H1 (cell line): ENCODE data around the gene CCDC8. TPM values are rescaled to one million over a fixed set of nuclear protein-coding genes. Genes with fewer than 3 reads are reported as not detected.

ENCODE experiments used
- CTCF ChIA-PET: fragments of 300-600 bp; sonication (Branson Sonifier 250); formaldehyde crosslinking; loops from one replicate; lab custom pipeline; 2021; ENCODE audit not compliant: partially characterized antibody; lab: Charles Lee
- POLR2A ChIA-PET: fragments of 300-600 bp; sonication (Branson Sonifier 250); formaldehyde crosslinking; loops from one replicate; lab custom pipeline; 2021; ENCODE audit warnings: inconsistent platforms; ENCODE audit not compliant: partially characterized antibody; lab: Charles Lee
- DNase-seq, 2 experiments: peaks; one replicate each; pipeline versions ENCODE4 v3.0.0 to v3.0.0-alpha.2; 2010 to 2022; ENCODE audit warnings: low spot score in 2 of 2, low read depth in 1 of 2, mixed read lengths in 1 of 2
- FAIRE-seq: peaks from 2 replicates; lab custom pipeline; 2011; peaks lifted over from hg19 to GRCh38; lab: Jason Lieb, UNC
- H2AFZ ChIP-seq: 2 replicates; pipeline ENCODE4 v1.8.1; 2012; ENCODE audit warnings: low read length, inconsistent platforms
- H2AK5ac ChIP-seq: 2 replicates; pipeline ENCODE4 v1.6.1; 2013; ENCODE audit warnings: low read depth, low read length
- H2BK120ac ChIP-seq: replicated peaks from 2 replicates; pipeline ENCODE3; 2013; ENCODE audit warnings: low read depth, low read length, inconsistent platforms
- H2BK12ac ChIP-seq: 2 replicates; pipeline ENCODE4 v1.6.1; 2013; ENCODE audit warnings: low read depth, low read length
- H2BK15ac ChIP-seq: 2 replicates; pipeline ENCODE4 v1.6.1; 2013; ENCODE audit warnings: low read length
- H2BK20ac ChIP-seq: 2 replicates; pipeline ENCODE4 v1.6.1; 2013; ENCODE audit warnings: low read length
- H2BK5ac ChIP-seq: 2 replicates; pipeline ENCODE4 v1.6.1; 2013; ENCODE audit warnings: low read depth, low read length
- H3K14ac ChIP-seq: 2 replicates; pipeline ENCODE4 v1.6.1; 2013; ENCODE audit warnings: inconsistent platforms; ENCODE audit not compliant: insufficient read length
- H3K18ac ChIP-seq: 2 replicates; pipeline ENCODE4 v1.6.1; 2013; ENCODE audit warnings: low read length; ENCODE audit errors: extremely low read depth
- H3K23ac ChIP-seq: 2 replicates; pipeline ENCODE4 v1.6.1; 2013; ENCODE audit warnings: inconsistent platforms; ENCODE audit not compliant: insufficient read length
- H3K23me2 ChIP-seq: 2 replicates; pipeline ENCODE4 v1.6.1; 2013; ENCODE audit warnings: low read depth, low read length
- H3K27ac ChIP-seq: 2 replicates; pipeline ENCODE4 v1.6.1; 2011; ENCODE audit warnings: low read depth, low read length, inconsistent platforms
- H3K27me3 ChIP-seq, 4 experiments: replicated peaks in 1 of 4; 1 replicate in 1 of 4; 2 replicates in 3 of 4; pipeline versions ENCODE4 v1.6.1 to v1.8.1; 2011 to 2013; ENCODE audit warnings: low read length in 3 of 4, mild to moderate bottlenecking in 3 of 4, inconsistent platforms in 2 of 4, mixed read lengths in 2 of 4, moderate library complexity in 1 of 4; ENCODE audit not compliant: control insufficient read depth in 3 of 4, insufficient read depth in 3 of 4; ENCODE audit errors: extremely low read depth in 1 of 4
- H3K36me3 ChIP-seq, 4 experiments: 2 replicates each; pipeline versions ENCODE4 v1.6.1 to v1.8.1; 2011 to 2013; ENCODE audit warnings: mild to moderate bottlenecking in 4 of 4, low read length in 3 of 4, moderate library complexity in 2 of 4, control low read depth in 1 of 4, inconsistent platforms in 1 of 4; ENCODE audit not compliant: insufficient read depth in 4 of 4, control insufficient read depth in 2 of 4
- H3K4ac ChIP-seq: replicated peaks from 2 replicates; pipeline ENCODE3; 2013; ENCODE audit warnings: low read length, low read depth, mixed read lengths, inconsistent platforms; ENCODE audit not compliant: insufficient read length
- H3K4me1 ChIP-seq, 4 experiments: replicated peaks in 1 of 4; 1 replicate in 1 of 4; 2 replicates in 3 of 4; pipeline versions ENCODE4 v1.6.1 to v1.8.1; 2011 to 2013; ENCODE audit warnings: low read length in 3 of 4, inconsistent platforms in 2 of 4, mixed read lengths in 1 of 4; ENCODE audit not compliant: insufficient read depth in 4 of 4, control insufficient read depth in 3 of 4
- H3K4me2 ChIP-seq, 2 experiments: 2 replicates each; pipeline versions ENCODE4 v1.6.1 to v1.8.1; 2011 to 2013; ENCODE audit warnings: low read depth in 2 of 2, low read length in 2 of 2, control low read depth in 1 of 2, inconsistent platforms in 1 of 2, mild to moderate bottlenecking in 1 of 2; ENCODE audit not compliant: insufficient read depth in 1 of 2
- H3K4me3 ChIP-seq, 4 experiments: fragments of 200-600, 300-600 bp in 1 of 4; sonication (generic), shearing (Covaris generic), sonication (Bioruptor Twin) in 1 of 4; 2 replicates each; pipeline versions ENCODE4 v1.5.1 to v1.8.1; 2011 to 2016; ENCODE audit warnings: low read length in 4 of 4, low read depth in 3 of 4, control low read depth in 2 of 4, inconsistent platforms in 2 of 4, mild to moderate bottlenecking in 2 of 4, mixed read lengths in 1 of 4, moderate library complexity in 1 of 4; ENCODE audit not compliant: insufficient read depth in 2 of 4; ENCODE audit errors: extremely low read depth in 1 of 4
- H3K56ac ChIP-seq: replicated peaks from 2 replicates; pipeline ENCODE3; 2013; ENCODE audit warnings: low read depth, mild to moderate bottlenecking, mixed read lengths, low read length, inconsistent platforms; ENCODE audit not compliant: insufficient read length
- H3K79me1 ChIP-seq: 2 replicates; pipeline ENCODE4 v1.6.1; 2013; ENCODE audit warnings: low read depth, low read length, control low read depth
- H3K79me2 ChIP-seq, 2 experiments: 2 replicates each; pipeline versions ENCODE4 v1.6.1 to v1.8.1; 2012 to 2013; ENCODE audit warnings: low read length in 2 of 2, mild to moderate bottlenecking in 2 of 2, inconsistent platforms in 1 of 2; ENCODE audit not compliant: insufficient read depth in 2 of 2, control insufficient read depth in 1 of 2
- H3K9ac ChIP-seq, 4 experiments: replicated peaks in 1 of 4; 1 replicate in 1 of 4; 2 replicates in 3 of 4; pipeline versions ENCODE4 v1.6.1 to v1.8.1; 2011 to 2013; ENCODE audit warnings: low read depth in 3 of 4, low read length in 3 of 4, control low read depth in 2 of 4, mild to moderate bottlenecking in 2 of 4, moderate library complexity in 2 of 4, inconsistent platforms in 1 of 4; ENCODE audit errors: extremely low read depth in 1 of 4
- H3K9me3 ChIP-seq, 2 experiments: 2 replicates each; pipeline versions ENCODE4 v1.6.1 to v1.8.1; 2012 to 2013; ENCODE audit warnings: mild to moderate bottlenecking in 2 of 2, moderate library complexity in 2 of 2, control low read depth in 1 of 2, inconsistent platforms in 1 of 2, low read depth in 1 of 2, low read length in 1 of 2, mixed read lengths in 1 of 2; ENCODE audit not compliant: insufficient read depth in 2 of 2
- H4K20me1 ChIP-seq, 2 experiments: replicated peaks in 1 of 2; 2 replicates each; pipeline versions ENCODE3 to v1.8.1; 2011 to 2013; ENCODE audit warnings: inconsistent platforms in 2 of 2, low read length in 2 of 2, mild to moderate bottlenecking in 1 of 2; ENCODE audit not compliant: insufficient read depth in 2 of 2, control insufficient read depth in 1 of 2
- H4K5ac ChIP-seq: 2 replicates; pipeline ENCODE4 v1.6.1; 2013; ENCODE audit warnings: low read length, low read depth, mixed read lengths, inconsistent platforms; ENCODE audit not compliant: insufficient read length
- H4K8ac ChIP-seq: 2 replicates; pipeline ENCODE4 v1.8.0; 2013; ENCODE audit warnings: mild to moderate bottlenecking, moderate library complexity, low read length, inconsistent platforms; ENCODE audit not compliant: insufficient read depth; ENCODE audit errors: extremely low read depth
- H4K91ac ChIP-seq: replicated peaks from 2 replicates; pipeline ENCODE3; 2013; ENCODE audit warnings: low read length, mixed read lengths, inconsistent platforms; ENCODE audit not compliant: insufficient read length
- CBX8 ChIP-seq: fragments of 300-800, 300-1000 bp; sonication (generic); IDR thresholded peaks from 2 replicates; pipeline ENCODE4 v1.7.1; 2016; ENCODE audit warnings: low read depth, low read length, borderline replicate concordance
- E2F6 ChIP-seq: IDR thresholded peaks from 2 replicates; pipeline ENCODE4 v1.6.1; 2012; ENCODE audit warnings: inconsistent platforms
- GABPA ChIP-seq: IDR thresholded peaks from 2 replicates; pipeline ENCODE4 v1.6.1; 2011; ENCODE audit warnings: mild to moderate bottlenecking, low read length, moderate library complexity, borderline replicate concordance; ENCODE audit not compliant: insufficient read depth
- HDAC6 ChIP-seq: IDR thresholded peaks from one replicate; pipeline ENCODE4 v1.7.1; 2012; ENCODE audit warnings: low read depth, mild to moderate bottlenecking, inconsistent platforms, low read length, moderate library complexity
- JUN ChIP-seq: IDR thresholded peaks from 2 replicates; pipeline ENCODE4 v1.6.1; 2011; ENCODE audit warnings: low read depth, mild to moderate bottlenecking, improper control_type of control experiment, low read length
- JUND ChIP-seq: IDR thresholded peaks from 2 replicates; pipeline ENCODE4 v1.6.1; 2011; ENCODE audit warnings: mild to moderate bottlenecking, improper control_type of control experiment, low read length
- KDM1A ChIP-seq: fragments of 200-600, 300-600 bp; sonication (generic); IDR thresholded peaks from 2 replicates; pipeline ENCODE4 v1.7.1; 2016; ENCODE audit warnings: mild to moderate bottlenecking, low read length, borderline replicate concordance
- MAFK ChIP-seq: IDR thresholded peaks from 2 replicates; pipeline ENCODE4 v1.6.1; 2012; ENCODE audit warnings: low read depth, mild to moderate bottlenecking, improper control_type of control experiment, low read length
- NANOG ChIP-seq: IDR thresholded peaks from 2 replicates; pipeline ENCODE4 v1.6.1; 2011; ENCODE audit warnings: low read length, low read depth, mild to moderate bottlenecking, inconsistent platforms; ENCODE audit not compliant: insufficient read depth, poor library complexity, severe bottlenecking
- NRF1 ChIP-seq: IDR thresholded peaks from 2 replicates; pipeline ENCODE4 v1.6.1; 2011; ENCODE audit warnings: mild to moderate bottlenecking, low read depth, low read length, improper control_type of control experiment
- RXRA ChIP-seq: IDR thresholded peaks from 2 replicates; pipeline ENCODE4 v1.6.1; 2011; ENCODE audit warnings: low read depth, mild to moderate bottlenecking, low read length, moderate library complexity; ENCODE audit not compliant: insufficient read depth
- SP1 ChIP-seq: IDR thresholded peaks from 2 replicates; pipeline ENCODE4 v1.6.1; 2011; ENCODE audit warnings: low read depth, low read length
- WGBS, 2 experiments: shearing (Covaris generic) in 1 of 2; methylation state at CpG; one replicate each; pipeline versions ENCODE4 v1.1.6 to v1.1.7; 2013 to 2015; ENCODE audit warnings: low lambda C conversion rate in 2 of 2, mixed read lengths in 2 of 2, inconsistent platforms in 1 of 2, low coverage in 1 of 2, missing lambda C conversion rate in 1 of 2; ENCODE audit not compliant: insufficient replicate concordance in 2 of 2, insufficient coverage in 1 of 2, insufficient read length in 1 of 2; ENCODE audit errors: extremely low coverage in 1 of 2, missing lambda C conversion rate in 1 of 2; 5-methylcytosine and 5-hydroxymethylcytosine counted together
- polyA plus RNA-seq, 7 experiments: library from polyadenylated mRNA; depleted of rRNA in 3 of 7; stranded (reverse) in 5 of 7; unstranded in 2 of 7; fragments of >200 nt in 5 of 7; fragments of 200-250 nt in 2 of 7; gene quantifications; 1 replicate in 5 of 7; 2 replicates in 1 of 7; 4 replicates in 1 of 7; pipeline versions ENCODE4 v1.2.1 to v1.2.3, GENCODE V29; 2011 to 2013; ENCODE audit warnings: missing spikeins in 2 of 7, mixed read lengths in 2 of 7
- total RNA-seq: library from RNA; stranded (reverse); fragmentation: NEBNext Ultra II Directional; extraction: Animal tissue kit (Norgen Biotek cat#: 25700); gene quantifications from 2 replicates; pipeline ENCODE4 v1.2.1, GENCODE V29; 2021

CCDC8 gene
- total and polyA plus RNA-seq, 2 of the 8 experiments (the other 6 are each of a cell fraction or from before 2014, with no cell fraction given): 4.9 to 13.6 TPM

DNA sequence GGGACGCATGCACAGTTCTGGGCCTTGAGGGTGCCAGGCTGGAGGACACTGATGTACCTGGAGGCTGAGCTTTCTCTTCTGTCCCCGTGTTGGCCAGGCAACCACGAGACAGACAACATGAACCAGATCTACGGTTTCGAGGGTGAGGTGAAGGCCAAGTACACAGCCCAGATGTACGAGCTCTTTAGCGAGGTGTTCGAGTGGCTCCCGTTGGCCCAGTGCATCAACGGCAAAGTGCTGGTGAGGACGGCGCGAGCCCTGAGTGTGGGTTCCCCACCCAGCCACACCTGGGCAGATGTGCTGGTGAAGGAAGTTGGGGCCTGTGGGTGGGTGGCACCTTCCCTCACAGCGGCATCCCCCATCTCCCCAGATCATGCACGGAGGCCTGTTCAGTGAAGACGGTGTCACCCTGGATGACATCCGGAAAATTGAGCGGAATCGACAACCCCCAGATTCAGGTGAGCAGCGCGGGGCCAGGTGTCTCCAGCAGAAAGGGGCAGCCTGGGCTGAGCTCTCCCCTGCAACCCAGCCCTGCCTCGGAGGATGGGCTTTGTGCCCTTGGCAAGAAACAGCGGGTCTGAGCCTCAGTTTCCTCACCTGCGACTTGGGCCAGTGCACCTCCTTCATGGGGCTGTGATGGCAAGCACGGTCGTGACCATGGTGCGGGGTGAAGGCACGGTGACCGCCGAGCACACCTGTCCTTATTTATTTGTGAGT, 26.2 kb downstream of the CCDC8 start:
- no peak overlapping the region for H3K56ac ChIP-seq
- no peak overlapping the region; the same call in 1 of the 2 replicates for H2BK5ac ChIP-seq
- H3K27me3 ChIP-seq: no peaks in the 10 kb centered on the region
- no peak for DNase-seq
- H3K79me1 ChIP-seq: peaks cover under 1% of the 10 kb centered on the region; the same call in 1 of the 2 replicates
- CTCF ChIA-PET: interaction anchor here (0.6 to 3.6 kb wide), 8 partner anchors 8 to 358 kb away, joined by 3 to 19 read pairs (median 3); partner anchors contain the start of gene PPP5C
- no peak for FAIRE-seq
- no peak overlapping the region for H4K8ac ChIP-seq
- no peak overlapping the region for H3K4me3 ChIP-seq
- no peak overlapping the region for H2BK20ac ChIP-seq
- H2BK120ac ChIP-seq: no peak overlapping the region
- no peaks in the 10 kb centered on the region; a peak in 1 of 4 replicates for H3K9me3 ChIP-seq
- POLR2A ChIA-PET: no interaction called here
- H4K91ac ChIP-seq: no peak overlapping the region
- H4K20me1 ChIP-seq: peaks cover 2 to 13% of the 10 kb centered on the region in 2 experiments
- no peak overlapping the region for H2BK12ac ChIP-seq
- H3K23ac ChIP-seq: no peak overlapping the region
- H3K9ac ChIP-seq: no peak overlapping the region
- no peak overlapping the region for H3K4me2 ChIP-seq
- H3K18ac ChIP-seq: no peak overlapping the region
- H2BK15ac ChIP-seq: no peak overlapping the region
- no peaks in the 10 kb centered on the region for H3K79me2 ChIP-seq
- H3K23me2 ChIP-seq: no peaks in the 10 kb centered on the region
- H3K27ac ChIP-seq: no peak overlapping the region
- H3K4me1 ChIP-seq: peaks cover 0 to 2% (median 0%) of the 10 kb centered on the region in 4 experiments; a peak in 3 of 7 replicates
- no peak overlapping the region for H2AK5ac ChIP-seq
- no peak overlapping the region for H3K4ac ChIP-seq
- no peak overlapping the region for H3K14ac ChIP-seq
- no peak overlapping the region for H2AFZ ChIP-seq
- peaks cover 11 to 72% (median 55%) of the 10 kb centered on the region in 4 experiments; a peak in 6 of 8 replicates for H3K36me3 ChIP-seq
- WGBS, 2 experiments: 95% methylated on average over 30 of the region's 30 CpGs; no CpG with 5 or more reads in 1 of the 2 experiments
- no peak overlapping the region for H4K5ac ChIP-seq
- TF ChIP-seq MAFK: no peak
- no peak for TF ChIP-seq JUND
- TF ChIP-seq NANOG: no peak
- TF ChIP-seq E2F6: no peak
- no peak for TF ChIP-seq CBX8
- TF ChIP-seq RXRA: no peak
- no peak for TF ChIP-seq GABPA
- TF ChIP-seq KDM1A: no peak
- no peak for TF ChIP-seq JUN
- no peak for TF ChIP-seq HDAC6
- TF ChIP-seq NRF1: no peak
- no peak for TF ChIP-seq SP1
